ENCODE results near the gene FYB1.

GRCh38 chr5:39209924-39210323 lies 9.4 kb downstream of the FYB1 start:
- TF ChIP-seq CTCF (IDR thresholded peaks at IDR 0.05; ENCODE audit: insufficient read depth, low read depth, low read length), result no peak
- TF ChIP-seq EZH2 (IDR thresholded peaks at IDR 0.05; ENCODE audit: insufficient read depth, low read length), result no peak
